CD4-positive, alpha-beta T cell treated with Interleukin-21 for 1 hour (primary cell): ENCODE measurements around the gene PAIP2.
"Not testable (repeated sequence)": the region's sequence is repeated elsewhere in the genome, so short reads cannot be mapped to it uniquely, and the experiment has no call there.

Experiments used
- DNase-seq: peaks from one replicate; pipeline ENCODE4 v3.0.0-alpha.2; 2020

Gene PAIP2

GRCh38 chr5:139393497-139394122, 52.0 kb downstream of the PAIP2 start:
- DNase-seq: no peak

- peak; percentile 67 for DNase-seq
These were observed 52.5 kb downstream of the PAIP2 start for GRCh38 chr5:139394123-139394653.

GRCh38 chr5:139394654-139395566, 53.3 kb downstream of the PAIP2 start, which contains the start of gene PROB1:
Gene PROB1 (minus strand): TSS chr5:139395104. CDS start chr5:139395081, 23 bp downstream.
- no peak for DNase-seq

GRCh38 chr5:139395844-139396640, 54.4 kb downstream of the PAIP2 start:
- no peak for DNase-seq

GRCh38 chr5:139396691-139397090, 55.0 kb downstream of the PAIP2 start:
- no peak for DNase-seq

GRCh38 chr5:139397921-139398320, 56.3 kb downstream of the PAIP2 start:
- no peak for DNase-seq

GRCh38 chr5:139399501-139400121, 58.0 kb downstream of the PAIP2 start:
- DNase-seq: no peak

GRCh38 chr5:139401546-139401945, 59.9 kb downstream of the PAIP2 start:
- DNase-seq: no peak

- DNase-seq: peak; percentile 36
These were observed 61.0 kb downstream of the PAIP2 start for GRCh38 chr5:139402561-139403158.

GRCh38 chr5:139403418-139403786, 61.7 kb downstream of the PAIP2 start:
- no peak for DNase-seq

- DNase-seq: peak; percentile 98
These were observed 62.3 kb downstream of the PAIP2 start, which contains the start of gene SPATA24 for GRCh38 chr5:139403787-139404483. Gene SPATA24 (minus strand): TSS chr5:139404089. CDS start chr5:139404060, 29 bp downstream.

- DNase-seq: no peak
These were observed 62.8 kb downstream of the PAIP2 start for GRCh38 chr5:139404484-139404840.

- DNase-seq: no peak
These were observed 65.3 kb downstream of the PAIP2 start for GRCh38 chr5:139406963-139407362.

GRCh38 chr5:139407517-139407916, 65.9 kb downstream of the PAIP2 start:
- no peak for DNase-seq

GRCh38 chr5:139408191-139408590, 66.5 kb downstream of the PAIP2 start:
- DNase-seq: no peak

GRCh38 chr5:139409116-139409515, 67.5 kb downstream of the PAIP2 start:
- not testable (repeated sequence) for DNase-seq

- no peak for DNase-seq
These were observed 68.7 kb downstream of the PAIP2 start for GRCh38 chr5:139410121-139410992.

- DNase-seq: no peak
These were observed 69.6 kb downstream of the PAIP2 start for GRCh38 chr5:139410993-139411828.

GRCh38 chr5:139413153-139413552, 71.5 kb downstream of the PAIP2 start:
- no peak for DNase-seq
